HepG2 (cell line): ENCODE results near the gene SPATS2. TPM values are rescaled to one million over a fixed set of nuclear protein-coding genes. Genes with fewer than 3 reads are reported as not detected.

Experiments used
- HINFP ChIP-seq: sonication (generic); formaldehyde crosslinking; IDR thresholded peaks from 2 replicates; pipeline ENCODE4 v1.4.0; 2020; ENCODE audit warnings: low read depth, mild to moderate bottlenecking, missing genetic modification reagents
- RXRB ChIP-seq: IDR thresholded peaks from 2 replicates; pipeline ENCODE4 v1.6.1; 2016; ENCODE audit warnings: borderline replicate concordance, missing genetic modification reagents, missing compliant biosample characterization
- SP5 ChIP-seq: IDR thresholded peaks from 2 replicates; pipeline ENCODE4 v1.6.1; 2016; ENCODE audit warnings: low read depth, borderline replicate concordance
- ZNF704 ChIP-seq: sonication (generic); formaldehyde crosslinking; IDR thresholded peaks from 2 replicates; pipeline ENCODE4 v1.8.1; 2023; ENCODE audit warnings: mild to moderate bottlenecking, inconsistent platforms, moderate library complexity, missing genetic modification reagents, borderline replicate concordance
- ZSCAN31 ChIP-seq: sonication (generic); formaldehyde crosslinking; IDR thresholded peaks from 2 replicates; pipeline ENCODE4 v1.5.0; 2020; ENCODE audit warnings: low read depth, mild to moderate bottlenecking, missing genetic modification reagents
- polyA plus RNA-seq, 8 experiments: library from polyadenylated mRNA; depleted of rRNA in 3 of 8; stranded (reverse) in 7 of 8; unstranded in 1 of 8; fragments of >200 nt; fragmentation: Illumina TruSeq in 4 of 8; extraction: Trizol in 4 of 8; gene quantifications; 2 replicates each; pipeline versions ENCODE4 v1.2.1 to v1.2.3, GENCODE V29; 2011 to 2016; ENCODE audit warnings: low read depth in 4 of 8, missing spikeins in 1 of 8, mixed read lengths in 1 of 8; ENCODE audit not compliant: insufficient read depth in 1 of 8
- total RNA-seq, 5 experiments: library from RNA; depleted of rRNA; stranded (reverse); fragments of >200 nt; fragmentation: Illumina TruSeq; extraction: Trizol; gene quantifications; 2 replicates each; pipeline ENCODE4 v1.2.3, GENCODE V29; 2016; ENCODE audit warnings: low read depth in 1 of 5
- TF ChIP-seq, protein P1 (sequence below): sonication (generic); formaldehyde crosslinking; IDR thresholded peaks from 2 replicates; pipeline ENCODE4 v1.4.0; 2020; ENCODE audit warnings: missing genetic modification reagents

The SPATS2 gene
- total and polyA plus RNA-seq, 2 of the 13 experiments (the other 11 are each of a cell fraction or from before 2014, with no cell fraction given): 19.3 to 28.1 TPM

- peak; percentile 45; the same call in 1 of the 2 replicates for TF ChIP-seq RXRB (CRISPR knock-in tag)
- no peak for TF ChIP-seq ZNF704 (CRISPR knock-in tag)
- 0 out of 2 replicates have a peak, but pooled peaks have one; percentile 18 for TF ChIP-seq SP5 (CRISPR knock-in tag)
- TF ChIP-seq, protein P1, sequence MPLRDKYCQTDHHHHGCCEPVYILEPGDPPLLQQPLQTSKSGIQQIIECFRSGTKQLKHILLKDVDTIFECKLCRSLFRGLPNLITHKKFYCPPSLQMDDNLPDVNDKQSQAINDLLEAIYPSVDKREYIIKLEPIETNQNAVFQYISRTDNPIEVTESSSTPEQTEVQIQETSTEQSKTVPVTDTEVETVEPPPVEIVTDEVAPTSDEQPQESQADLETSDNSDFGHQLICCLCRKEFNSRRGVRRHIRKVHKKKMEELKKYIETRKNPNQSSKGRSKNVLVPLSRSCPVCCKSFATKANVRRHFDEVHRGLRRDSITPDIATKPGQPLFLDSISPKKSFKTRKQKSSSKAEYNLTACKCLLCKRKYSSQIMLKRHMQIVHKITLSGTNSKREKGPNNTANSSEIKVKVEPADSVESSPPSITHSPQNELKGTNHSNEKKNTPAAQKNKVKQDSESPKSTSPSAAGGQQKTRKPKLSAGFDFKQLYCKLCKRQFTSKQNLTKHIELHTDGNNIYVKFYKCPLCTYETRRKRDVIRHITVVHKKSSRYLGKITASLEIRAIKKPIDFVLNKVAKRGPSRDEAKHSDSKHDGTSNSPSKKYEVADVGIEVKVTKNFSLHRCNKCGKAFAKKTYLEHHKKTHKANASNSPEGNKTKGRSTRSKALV (CRISPR knock-in tag): peak; percentile 43; the same call in 1 of the 2 replicates
- peak; percentile 65; the same call in 1 of the 2 replicates for TF ChIP-seq HINFP (CRISPR knock-in tag)
- 0 out of 2 replicates have a peak, but pooled peaks have one; percentile 37 for TF ChIP-seq ZSCAN31 (CRISPR knock-in tag)
Observed at GRCh38 chr12:49342066-49342913, 25.0 kb upstream of the SPATS2 start (continued).
